ENCODE results near the gene GCLC. TPM values are rescaled to one million over a fixed set of nuclear protein-coding genes. Genes with fewer than 3 reads are reported as not detected.

Gene GCLC
- total RNA-seq, 1 experiment from 2014 or later, result 47.1 TPM

- no peaks in the 10 kb centered on the region for H3K9me3 Mint-ChIP-seq
- ATAC-seq (no peak), DNase-seq (ENCODE audit: low spot score) (no peak)
- CTCF ChIA-PET, result interaction anchor here (1.1 kb wide), 1 partner anchor 218 kb away, joined by 4 read pairs; no protein-coding TSS in a partner anchor
- peaks cover 70% of the 10 kb centered on the region for H3K36me3 Mint-ChIP-seq
- H3K4me1 Mint-ChIP-seq, result no peaks in the 10 kb centered on the region
- no peak overlapping the region for H3K27ac Mint-ChIP-seq
- no peak overlapping the region for H3K4me3 Mint-ChIP-seq
- no peaks in the 10 kb centered on the region for H3K27me3 Mint-ChIP-seq (ENCODE audit: low read depth)
- POLR2A ChIA-PET, result no interaction called here
- TF ChIP-seq CDX4 (CRISPR knock-in tag; IDR thresholded peaks at IDR 0.05; ENCODE audit: borderline replicate concordance) (no peak), ZNF416 (CRISPR knock-in tag; IDR thresholded peaks at IDR 0.05) (no peak), MYBL2 (CRISPR knock-in tag; IDR thresholded peaks at IDR 0.05) (no peak), ZNF263 (CRISPR knock-in tag; IDR thresholded peaks at IDR 0.05; ENCODE audit: low read depth) (no peak), ZBTB21 (CRISPR knock-in tag; IDR thresholded peaks at IDR 0.05; ENCODE audit: borderline replicate concordance) (no peak), ARID4B (CRISPR knock-in tag; IDR thresholded peaks at IDR 0.05; ENCODE audit: borderline replicate concordance) (no peak), CREB1 (CRISPR knock-in tag; IDR thresholded peaks at IDR 0.05) (no peak), TEAD1 (CRISPR knock-in tag; IDR thresholded peaks at IDR 0.05) (no peak), OVOL2 (CRISPR knock-in tag; IDR thresholded peaks at IDR 0.05; ENCODE audit: borderline replicate concordance) (no peak), KAT7 (CRISPR knock-in tag; IDR thresholded peaks at IDR 0.05; ENCODE audit: borderline replicate concordance) (no peak), IRF2 (CRISPR knock-in tag; IDR thresholded peaks at IDR 0.05; ENCODE audit: borderline replicate concordance, low read depth) (no peak), AFF4 (CRISPR knock-in tag; IDR thresholded peaks at IDR 0.05; ENCODE audit: borderline replicate concordance) (no peak), ATF3 (CRISPR knock-in tag; conservative IDR thresholded peaks at IDR 0.05) (no peak), GABPB1 (CRISPR knock-in tag; IDR thresholded peaks at IDR 0.05) (no peak), ATF2 (CRISPR knock-in tag; IDR thresholded peaks at IDR 0.05; ENCODE audit: borderline replicate concordance, low read depth) (no peak), JAZF1 (CRISPR knock-in tag; IDR thresholded peaks at IDR 0.05) (no peak)
Observed at GRCh38 chr6:53510746-53511145, 34.2 kb downstream of the GCLC start.

Data from WTC11 (cell line).